ENCODE data around the gene TUSC7.

Gene TUSC7
- 0 to 0.13 (median 0) reads per million in 18 experiments for total RNA-seq

DNA sequence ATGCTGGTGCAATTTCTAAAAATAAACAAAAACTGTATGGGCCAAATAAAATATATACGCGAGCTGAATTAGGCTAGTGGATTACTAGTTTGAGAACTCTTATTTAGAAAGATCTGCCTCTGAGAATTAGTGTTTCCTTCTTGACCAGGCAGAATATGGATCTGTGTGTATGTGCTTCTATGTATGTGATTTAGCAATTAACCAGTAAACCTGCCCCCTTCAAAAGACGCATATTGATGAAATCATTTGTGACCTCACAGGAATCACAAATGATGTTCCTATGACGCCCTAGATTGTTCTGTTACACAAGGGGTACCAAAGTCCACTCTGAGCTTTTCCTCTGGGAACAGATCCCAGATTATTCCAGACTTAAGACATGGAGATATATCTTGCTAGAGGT lies at the start of gene TUSC7:
Gene TUSC7, plus strand, starts transcription at position 301 of the 400 bp plus-strand sequence.
- no peak for DNase-seq

GRCh38 chr3:116661196-116661595 lies 48.4 kb upstream of the TUSC7 start:
- DNase-seq: no peak

DNA sequence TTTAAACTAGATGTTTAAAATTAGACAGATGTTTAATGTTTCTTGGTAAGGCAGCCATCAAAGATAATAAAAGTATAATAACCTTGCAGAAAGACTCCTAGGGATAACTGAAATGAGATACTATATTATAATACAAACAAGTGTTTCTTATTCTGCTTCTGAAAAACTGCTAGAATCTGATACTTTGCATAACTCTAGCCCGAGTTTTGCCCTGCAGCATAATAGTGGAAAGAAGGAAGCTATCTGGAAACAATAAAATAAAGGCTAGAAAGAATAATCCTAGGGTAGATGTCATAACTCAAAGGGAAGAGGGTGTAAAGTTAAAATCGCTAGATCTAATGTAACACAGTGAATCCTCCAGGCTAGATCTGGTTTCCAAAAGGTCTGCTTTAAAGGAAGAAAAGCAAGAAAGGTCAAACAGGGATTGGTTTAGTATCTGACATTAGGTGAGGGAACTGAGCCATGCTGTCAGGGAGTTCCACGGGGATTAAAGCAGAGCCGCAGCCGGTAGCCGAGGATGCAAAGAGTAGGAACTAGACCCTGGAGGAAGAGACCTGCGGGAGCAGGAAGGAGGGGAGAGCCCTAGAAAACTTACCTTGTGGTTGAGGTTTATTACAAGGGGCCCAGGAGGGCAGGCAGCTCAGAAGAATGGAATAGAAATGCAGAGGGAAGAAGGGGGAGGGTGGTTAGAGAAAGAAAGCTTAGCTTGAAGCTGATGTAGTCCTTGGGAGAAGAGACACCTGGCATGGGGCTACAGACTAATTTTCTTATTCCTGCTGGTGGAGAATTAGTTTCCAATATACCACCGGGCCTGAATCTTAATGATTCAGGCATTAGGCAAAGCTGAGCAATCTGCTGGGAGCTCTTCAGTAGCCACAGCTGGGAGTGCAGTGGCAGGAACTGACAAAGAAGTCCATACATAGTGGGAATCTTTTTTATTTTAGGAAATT lies 46.1 kb upstream of the TUSC7 start:
- DNase-seq: no peak

DNA sequence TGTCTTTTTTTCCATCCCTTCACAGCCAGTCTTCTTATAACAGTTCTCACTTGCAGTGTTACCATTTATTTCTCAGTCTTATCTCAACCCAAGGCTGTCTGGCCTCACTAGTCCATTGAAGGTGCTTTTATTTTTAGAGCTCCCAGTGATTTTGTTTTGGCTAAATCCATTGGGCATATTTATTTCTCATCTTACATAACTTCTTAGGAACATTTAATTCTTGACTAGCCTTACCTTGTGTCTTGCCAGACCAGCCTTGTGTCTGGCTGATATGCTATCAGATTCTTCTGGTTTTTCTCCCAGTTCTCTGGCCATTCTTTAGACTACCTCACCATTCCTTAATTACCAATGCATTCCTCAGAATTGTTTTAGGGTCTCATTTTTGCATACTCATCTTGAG lies 42.3 kb upstream of the TUSC7 start:
- DNase-seq: no peak

DNA sequence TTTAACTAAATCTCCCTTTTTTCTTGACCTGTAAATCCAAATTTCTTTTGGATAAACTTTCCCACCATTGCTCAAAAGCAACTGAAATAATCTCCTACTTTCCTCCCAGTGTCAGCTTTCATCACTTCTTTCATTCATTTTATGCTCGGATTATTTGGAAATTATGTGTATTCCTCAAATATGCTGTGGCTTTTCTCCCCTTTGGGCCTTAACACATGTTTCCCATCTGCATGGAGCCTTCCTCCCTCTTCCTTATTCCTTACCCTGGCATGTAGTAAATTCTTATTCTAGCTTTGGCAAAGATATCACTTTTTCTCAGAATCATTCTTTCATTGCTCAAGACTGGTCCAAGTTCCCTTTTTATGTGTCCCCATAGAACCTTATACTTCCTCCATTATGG lies 41.8 kb upstream of the TUSC7 start:
- DNase-seq: peak in 1 of 2 donors; percentile 5

GRCh38 chr3:116669576-116669975 lies 40.0 kb upstream of the TUSC7 start:
- no peak for DNase-seq

DNA sequence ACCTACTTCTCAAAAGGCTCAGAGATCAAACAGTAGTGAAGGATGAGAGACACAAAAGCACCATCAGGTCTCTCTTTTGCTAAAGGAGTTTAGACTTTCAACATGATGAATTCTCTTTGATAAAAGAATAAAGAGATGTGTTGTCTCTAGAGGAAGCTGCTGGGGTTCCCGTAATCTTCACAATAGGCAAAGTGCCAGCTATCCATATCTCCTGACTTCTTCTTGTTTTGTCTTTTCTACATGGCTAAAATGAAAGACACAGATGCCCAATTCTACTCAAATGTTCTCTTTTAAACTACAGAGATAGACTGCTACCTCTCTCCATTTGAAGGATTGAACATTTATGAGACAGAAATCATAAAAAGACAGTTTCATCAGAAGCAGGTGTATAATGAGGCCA lies 38.4 kb upstream of the TUSC7 start:
- DNase-seq: no peak

DNA sequence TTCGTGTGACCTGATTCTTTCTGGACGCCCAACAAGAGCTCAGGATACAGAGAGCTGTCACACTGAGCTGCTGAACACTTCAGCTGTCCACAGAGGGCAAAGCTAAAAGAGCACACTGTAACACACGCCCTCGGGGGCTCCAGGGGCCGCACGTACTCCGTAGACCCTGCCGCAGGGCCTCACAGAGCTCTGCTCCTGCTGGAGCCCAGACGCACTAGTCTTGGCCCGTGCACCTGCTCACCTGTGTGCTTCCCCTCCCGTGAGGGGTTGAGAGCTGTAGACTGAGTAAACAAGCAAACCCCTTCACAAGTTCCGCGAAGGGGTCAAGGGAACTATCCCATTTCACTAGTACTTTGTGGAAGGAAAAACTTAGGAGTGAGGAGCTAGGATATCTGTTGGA lies 30.7 kb upstream of the TUSC7 start:
- no peak for DNase-seq

GRCh38 chr3:116691041-116691440 lies 18.5 kb upstream of the TUSC7 start:
- DNase-seq: no peak

DNA sequence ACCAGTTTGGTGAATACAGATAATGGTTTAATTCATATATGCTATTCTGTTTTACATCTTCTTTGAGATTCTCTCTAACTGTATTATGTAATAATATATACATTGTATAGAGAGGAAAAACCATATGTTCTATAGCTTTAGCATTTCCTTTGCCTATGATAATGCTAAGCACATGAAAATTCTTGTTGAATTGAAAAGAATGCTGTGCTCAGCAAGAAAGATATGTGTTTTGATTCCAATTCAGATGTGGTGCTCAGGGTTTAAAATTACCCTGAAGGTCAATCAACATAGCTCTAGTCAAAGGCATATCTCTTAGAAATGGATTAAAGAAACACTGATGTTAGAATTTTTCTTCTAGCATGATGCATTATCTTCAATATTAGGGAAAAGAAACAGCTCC lies 8.5 kb upstream of the TUSC7 start:
- DNase-seq: no peak

DNA sequence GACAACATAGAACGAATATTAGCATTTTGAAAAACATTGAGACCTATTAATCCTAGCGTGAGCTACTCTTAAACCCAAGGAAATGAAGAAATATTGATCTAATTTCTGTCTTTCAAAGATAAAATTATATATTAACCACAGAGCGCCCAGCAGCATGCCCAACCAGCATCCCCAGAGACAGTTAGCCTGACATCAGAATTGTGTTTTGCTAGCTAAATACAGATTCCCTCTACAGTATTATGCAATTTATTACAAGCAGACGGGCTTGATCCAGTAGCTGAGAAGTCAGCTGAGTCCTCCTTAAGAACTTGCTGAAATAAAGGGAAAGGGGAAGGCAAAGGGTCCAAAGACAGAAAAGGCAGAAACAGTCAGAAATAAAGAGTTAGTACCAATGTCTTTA lies 7.2 kb upstream of the TUSC7 start:
- no peak for DNase-seq

DNA sequence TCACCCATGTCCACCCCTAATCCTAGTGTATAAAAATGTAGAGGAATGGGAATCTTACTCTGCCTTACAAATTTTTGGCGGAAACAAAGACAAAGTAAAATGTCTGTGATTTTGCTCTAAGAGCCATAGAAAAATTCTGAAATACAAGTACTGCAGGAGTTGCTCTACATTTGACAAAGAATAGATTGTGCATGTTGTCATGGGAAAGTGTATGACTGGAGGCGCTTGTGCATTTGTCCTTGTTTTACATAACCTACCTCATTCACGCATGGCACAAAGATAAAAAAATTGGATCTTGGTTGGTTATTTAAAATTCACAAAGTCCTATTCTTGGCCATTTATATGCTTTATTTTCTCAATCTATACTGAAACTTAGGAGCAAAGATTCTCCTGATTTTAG lies 2.0 kb upstream of the TUSC7 start:
- DNase-seq: no peak

- DNase-seq: no peak
Observed at GRCh38 chr3:116716490-116716889, 6.9 kb downstream of the TUSC7 start.

DNA sequence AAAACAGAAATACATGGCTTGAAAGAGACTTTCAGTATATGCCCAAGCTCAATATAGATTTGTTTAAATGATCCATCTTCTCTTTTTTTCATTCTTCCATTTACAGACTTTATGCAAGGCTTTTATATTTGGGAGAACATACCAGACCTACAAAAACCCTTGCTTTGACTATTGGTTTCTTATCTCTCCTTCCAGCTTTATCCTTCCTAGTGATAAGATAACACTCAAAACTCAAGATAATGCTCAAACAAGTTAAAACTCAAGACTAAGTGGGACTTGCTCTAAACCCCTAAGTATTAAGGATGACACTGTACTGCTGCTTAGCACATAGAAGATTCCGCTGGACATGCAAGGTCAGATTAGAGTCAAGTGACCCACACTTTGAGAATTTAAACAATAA lies 8.0 kb downstream of the TUSC7 start:
- no peak for DNase-seq

GRCh38 chr3:116728454-116728853 lies 18.9 kb downstream of the TUSC7 start:
- DNase-seq: no peak

DNA sequence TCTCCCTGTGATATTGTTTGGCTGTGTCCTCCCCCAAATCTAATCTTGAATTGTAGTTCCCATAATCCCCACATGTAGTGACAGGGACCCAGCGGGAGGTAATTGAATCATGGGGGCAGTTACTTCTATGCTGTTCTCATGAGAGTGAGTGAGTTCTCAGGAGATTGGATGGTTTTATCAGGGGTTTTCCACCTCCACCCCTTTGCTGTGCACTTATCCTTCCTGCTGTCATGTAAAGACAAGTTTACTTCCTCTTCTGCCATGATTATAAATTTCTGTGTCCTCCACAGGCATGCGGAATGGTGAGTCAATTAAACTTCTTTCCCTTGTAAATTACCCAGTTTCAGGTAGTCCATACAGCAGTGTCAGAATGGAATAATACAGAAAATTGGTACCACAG lies 24.7 kb downstream of the TUSC7 start:
- no peak for DNase-seq

DNA sequence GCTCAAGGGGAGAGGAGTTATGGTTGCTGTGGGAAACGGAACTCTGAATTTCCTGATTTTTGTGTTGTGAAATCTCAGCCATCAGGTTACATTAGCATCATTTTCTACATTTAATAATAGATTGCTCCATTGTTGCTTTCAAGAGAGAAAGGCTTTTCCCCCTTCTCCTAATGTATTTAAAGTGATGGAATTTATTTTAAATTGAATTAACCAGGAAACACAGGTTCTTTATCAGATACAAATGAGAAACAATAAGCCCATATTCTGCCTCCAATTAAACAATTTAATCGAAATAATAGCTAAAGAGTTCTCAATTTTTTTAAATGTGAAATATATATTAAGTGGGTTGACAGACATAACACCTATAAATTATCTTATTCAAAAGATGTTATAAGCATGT lies 30.1 kb downstream of the TUSC7 start:
- no peak for DNase-seq

DNA sequence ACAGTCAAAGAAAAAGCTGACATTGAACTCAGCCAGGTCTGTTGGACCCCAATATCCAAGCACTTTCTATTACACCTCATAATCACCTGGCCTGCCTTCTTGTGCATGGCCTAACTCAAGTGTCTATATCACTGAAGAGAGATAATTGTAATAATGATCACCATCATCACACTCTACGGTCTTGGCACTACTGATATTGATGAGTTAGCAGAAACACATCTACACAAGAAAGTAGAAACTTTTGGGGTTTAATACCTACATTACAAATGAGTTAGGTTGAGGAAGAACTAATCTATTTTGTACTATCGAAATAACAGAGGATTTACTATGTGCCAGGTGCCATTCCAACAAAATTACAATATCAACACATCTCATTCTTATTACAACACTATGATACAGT lies 30.7 kb downstream of the TUSC7 start:
- no peak for DNase-seq

GRCh38 chr3:116741467-116741866 lies 31.9 kb downstream of the TUSC7 start:
- DNase-seq: no peak

GRCh38 chr3:116743062-116743461 lies 33.5 kb downstream of the TUSC7 start:
- DNase-seq: no peak

DNA sequence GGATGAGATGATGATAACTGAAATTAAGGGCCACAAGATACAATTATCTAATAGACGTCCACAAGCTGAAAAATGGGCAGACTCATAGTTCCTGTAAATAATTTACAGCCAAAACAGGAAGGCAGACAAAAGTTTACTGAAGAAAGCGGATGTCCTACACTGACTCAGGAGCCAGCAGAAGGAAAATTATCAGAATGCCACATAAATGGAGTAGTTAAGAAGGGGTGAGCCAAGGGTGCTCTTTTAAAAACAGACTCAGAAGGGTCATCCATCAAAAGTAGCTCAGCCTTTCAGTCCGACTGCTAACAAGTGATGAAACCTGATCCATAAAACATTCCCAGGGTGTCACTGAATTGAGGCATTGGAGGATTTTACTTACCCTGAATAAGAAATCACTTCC lies 39.8 kb downstream of the TUSC7 start:
- no peak for DNase-seq

GRCh38 chr3:116757315-116757714 lies 47.7 kb downstream of the TUSC7 start:
- no peak for DNase-seq

GRCh38 chr3:116759316-116759715 lies 49.7 kb downstream of the TUSC7 start:
- no peak for DNase-seq
